Activated CD8-positive, alpha-beta T cell treated with anti-CD3 and anti-CD28 coated beads for 36 hours (primary cell): ENCODE results near the gene TXNL4A. TPM values are rescaled to one million over a fixed set of nuclear protein-coding genes. Genes with fewer than 3 reads are reported as not detected.
"Not testable (repeated sequence)": the region's sequence is repeated elsewhere in the genome, so short reads cannot be mapped to it uniquely, and the experiment has no call there.

Source experiments
- ATAC-seq: fragments of 200-7000 bp; cut with Tn5 transposase; one replicate; pipeline ENCODE4 v1.10.0; 2021; ENCODE audit warnings: mild to moderate bottlenecking, moderate library complexity
- CTCF ChIA-PET: fragments of 350-600 bp; sonication (Branson Sonifier 250); formaldehyde crosslinking; loops from one replicate; lab custom pipeline; 2021; ENCODE audit warnings: antibody characterized with exemption; lab: Charles Lee
- POLR2A ChIA-PET: fragments of 350-600 bp; sonication (Branson Sonifier 250); formaldehyde crosslinking; loops from one replicate; lab custom pipeline; 2021; ENCODE audit warnings: antibody characterized with exemption; lab: Charles Lee
- DNase-seq: peaks from one replicate; pipeline ENCODE4 v3.0.0-alpha.2; 2020
- H3K27ac Mint-ChIP-seq: one replicate; pipeline ENCODE4 v1.8.0; 2021; ENCODE audit warnings: mild to moderate bottlenecking, mixed read lengths
- H3K27me3 Mint-ChIP-seq: one replicate; pipeline ENCODE4 v1.8.0; 2021; ENCODE audit warnings: mixed read lengths
- H3K36me3 Mint-ChIP-seq: one replicate; pipeline ENCODE4 v1.8.0; 2021; ENCODE audit warnings: low read depth, mixed read lengths
- H3K4me1 Mint-ChIP-seq: one replicate; pipeline ENCODE4 v1.8.0; 2021; ENCODE audit warnings: low read depth, mixed read lengths
- H3K4me3 Mint-ChIP-seq: one replicate; pipeline ENCODE4 v1.8.0; 2021; ENCODE audit warnings: mild to moderate bottlenecking, moderate library complexity, mixed read lengths
- H3K9me3 Mint-ChIP-seq: one replicate; pipeline ENCODE4 v1.8.0; 2021; ENCODE audit warnings: mixed read lengths
- intact Hi-C: fragments of 100-400 bp; cut with micrococcal nuclease; formaldehyde crosslinking; loops from one replicate; pipeline ENCODE4 v1.10.0; 2022
- total RNA-seq, 2 experiments: library from RNA; stranded (reverse); gene quantifications; one replicate each; pipeline ENCODE4 v1.2.3, GENCODE V29; 2021
- TF ChIP-seq, protein P1 (sequence below): fragments of 200-600 bp; IDR thresholded peaks from one replicate; pipeline ENCODE4 v1.8.0; 2022; ENCODE audit warnings: antibody characterized with exemption, mild to moderate bottlenecking

Gene TXNL4A
- total RNA-seq, 2 experiments from 2014 or later, result 172 to 189 TPM

DNA sequence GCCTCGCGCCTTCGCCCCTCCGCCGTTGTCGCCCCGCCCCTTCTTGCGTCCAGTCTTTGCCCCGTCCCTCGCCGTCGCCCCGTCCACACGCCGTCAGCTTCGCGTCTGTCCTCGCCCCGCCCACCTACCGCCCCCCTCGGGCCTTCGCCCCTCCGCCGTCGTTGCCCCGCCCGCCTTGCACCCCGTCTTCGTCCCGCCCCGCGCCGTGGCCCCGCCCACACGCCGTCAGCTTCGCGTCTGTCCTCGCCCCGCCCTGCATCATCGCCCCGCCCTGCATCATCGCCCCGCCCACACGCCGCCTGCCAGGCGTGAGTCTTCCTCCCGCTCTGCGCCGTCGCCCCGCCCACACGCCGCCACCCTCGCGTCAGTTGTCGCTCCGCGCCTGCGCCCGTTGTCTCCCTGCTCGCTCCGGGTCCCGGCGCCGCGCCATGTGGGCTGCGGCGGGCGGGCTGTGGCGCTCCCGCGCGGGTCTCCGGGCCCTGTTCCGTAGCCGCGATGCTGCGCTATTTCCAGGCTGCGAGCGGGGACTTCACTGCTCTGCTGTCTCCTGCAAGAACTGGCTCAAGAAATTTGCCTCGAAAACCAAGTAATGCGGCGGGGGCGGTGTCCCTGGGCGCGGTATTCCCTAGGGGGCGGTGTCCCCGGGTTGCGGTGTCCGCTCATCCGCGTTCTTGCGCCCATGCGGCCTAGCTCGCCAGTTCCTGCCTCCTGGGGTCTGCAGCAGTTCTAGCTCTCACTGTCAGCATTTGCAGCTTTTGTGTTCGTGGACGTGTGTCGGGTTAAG lies 45.9 kb upstream of the TXNL4A start, which contains the start of gene RBFA:
TSS of gene RBFA (plus strand) at position 367 of the 784 bp plus-strand sequence. CDS start at position 429, 62 bp downstream.
- intact Hi-C loops, result loop anchor here (5.0 kb wide), 1 partner anchor 47 kb away; the partner anchor contains the start of gene TXNL4A
- DNase-seq (peak; percentile 100), ATAC-seq (peak; percentile 88)
- H3K9me3 Mint-ChIP-seq, result no peaks in the 10 kb centered on the region
- POLR2A ChIA-PET, result interaction anchor here (0.6 to 1.9 kb wide), 15 partner anchors 8 to 350 kb away, joined by 3 to 5 read pairs (median 4); partner anchors contain the start of genes ADNP2 and TXNL4A
- TF ChIP-seq, protein P1, sequence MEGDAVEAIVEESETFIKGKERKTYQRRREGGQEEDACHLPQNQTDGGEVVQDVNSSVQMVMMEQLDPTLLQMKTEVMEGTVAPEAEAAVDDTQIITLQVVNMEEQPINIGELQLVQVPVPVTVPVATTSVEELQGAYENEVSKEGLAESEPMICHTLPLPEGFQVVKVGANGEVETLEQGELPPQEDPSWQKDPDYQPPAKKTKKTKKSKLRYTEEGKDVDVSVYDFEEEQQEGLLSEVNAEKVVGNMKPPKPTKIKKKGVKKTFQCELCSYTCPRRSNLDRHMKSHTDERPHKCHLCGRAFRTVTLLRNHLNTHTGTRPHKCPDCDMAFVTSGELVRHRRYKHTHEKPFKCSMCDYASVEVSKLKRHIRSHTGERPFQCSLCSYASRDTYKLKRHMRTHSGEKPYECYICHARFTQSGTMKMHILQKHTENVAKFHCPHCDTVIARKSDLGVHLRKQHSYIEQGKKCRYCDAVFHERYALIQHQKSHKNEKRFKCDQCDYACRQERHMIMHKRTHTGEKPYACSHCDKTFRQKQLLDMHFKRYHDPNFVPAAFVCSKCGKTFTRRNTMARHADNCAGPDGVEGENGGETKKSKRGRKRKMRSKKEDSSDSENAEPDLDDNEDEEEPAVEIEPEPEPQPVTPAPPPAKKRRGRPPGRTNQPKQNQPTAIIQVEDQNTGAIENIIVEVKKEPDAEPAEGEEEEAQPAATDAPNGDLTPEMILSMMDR, result peak; percentile 55
- CTCF ChIA-PET, result interaction anchor here (0.6 to 1.4 kb wide), 5 partner anchors 10 to 92 kb away, joined by 3 to 4 read pairs (median 3); partner anchors contain the start of gene SLC66A2
- H3K36me3 Mint-ChIP-seq, result peaks cover 34% of the 10 kb centered on the region
- H3K27me3 Mint-ChIP-seq, result no peaks in the 10 kb centered on the region
- H3K27ac Mint-ChIP-seq, result peak within 1 kb of the TSS; percentile 91
- peaks cover 31% of the 10 kb centered on the region for H3K4me1 Mint-ChIP-seq
- peak within 1 kb of the TSS; percentile 90 for H3K4me3 Mint-ChIP-seq

DNA sequence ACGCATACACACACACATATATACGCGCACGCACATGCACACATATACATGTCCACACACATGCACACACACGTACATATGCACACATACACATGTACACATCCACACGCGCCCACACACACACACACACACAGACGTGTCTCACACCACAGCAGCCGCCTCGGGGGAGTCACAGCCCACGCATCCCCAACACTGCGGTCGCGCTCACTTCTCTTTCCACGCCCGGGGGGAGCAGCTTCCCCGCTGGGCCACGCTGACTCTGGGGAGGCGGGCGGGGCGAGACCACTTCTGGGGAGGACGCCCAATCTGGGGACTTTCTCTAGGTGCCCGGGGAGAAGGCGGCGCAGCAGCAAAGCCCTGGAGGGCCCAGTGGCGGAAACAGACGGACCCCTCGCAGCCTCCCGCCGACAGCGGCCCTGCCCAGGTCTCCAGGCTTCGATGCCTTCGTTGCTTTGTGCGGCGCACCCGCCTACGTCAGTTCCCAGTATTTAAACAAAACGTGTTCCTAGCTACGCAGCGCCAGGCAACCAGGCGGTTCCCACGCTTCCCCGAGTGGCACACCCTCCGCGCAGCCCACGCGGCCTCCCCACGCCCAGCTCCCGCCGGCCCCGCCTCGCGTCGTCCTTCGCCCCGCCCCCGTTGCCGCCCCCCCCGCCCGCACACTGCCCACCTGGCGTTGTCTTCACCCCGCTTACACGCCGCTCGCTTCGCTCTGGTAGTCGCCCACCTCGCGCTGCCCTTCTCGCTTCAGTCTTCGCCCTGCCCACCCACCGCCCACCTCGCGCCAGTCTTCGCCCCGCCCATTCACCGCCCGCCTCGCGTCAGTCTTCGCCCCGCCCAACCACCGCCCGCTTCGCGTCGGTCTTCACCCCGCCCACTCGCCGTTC lies 45.1 kb upstream of the TXNL4A start:
- ATAC-seq, result no peak
- CTCF ChIA-PET, result interaction anchor here (1.3 kb wide), 1 partner anchor 91 kb away, joined by 3 read pairs; no protein-coding TSS in a partner anchor
- TF ChIP-seq, protein P1, result no peak

DNA sequence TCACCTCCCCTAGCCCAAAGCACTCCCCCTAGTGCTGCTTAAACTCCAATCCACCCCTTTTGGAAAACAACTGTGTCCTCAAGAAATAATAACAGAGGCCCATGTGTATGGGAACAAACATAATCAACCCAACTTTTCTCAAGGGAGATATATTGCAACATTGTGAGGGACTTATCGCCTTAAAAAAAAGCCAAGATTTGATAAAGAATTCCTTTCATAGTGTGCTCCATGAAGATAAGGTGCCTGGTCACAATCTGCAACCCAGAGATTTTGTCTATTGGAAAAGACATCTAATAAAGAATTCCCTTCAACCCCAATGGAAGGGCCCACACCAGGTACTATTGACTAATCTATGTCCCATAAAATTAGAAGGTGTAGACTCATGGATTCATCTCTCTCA lies 41.3 kb upstream of the TXNL4A start:
- TF ChIP-seq, protein P1, result no peak
- Mint-ChIP-seq H3K9me3 (peaks cover 26% of the 10 kb centered on the region), H3K36me3 (peaks cover 28% of the 10 kb centered on the region), H3K27me3 (no peaks in the 10 kb centered on the region), H3K4me1 (peaks cover 11% of the 10 kb centered on the region), H3K4me3 (no peak overlapping the region), H3K27ac (no peak overlapping the region)
- ChIA-PET POLR2A (no interaction called here), CTCF (no interaction called here)
- no peak for ATAC-seq
- intact Hi-C loops, result loop anchor here (5.0 kb wide), 1 partner anchor 42 kb away; the partner anchor contains the start of gene TXNL4A
- no peak for DNase-seq

More for the DNA sequence above, 45.1 kb upstream of the TXNL4A start:
- POLR2A ChIA-PET, result interaction anchor here (1.0 to 1.9 kb wide), 10 partner anchors 12 to 128 kb away, joined by 3 to 5 read pairs (median 4); partner anchors contain the start of genes ADNP2 and TXNL4A
- Mint-ChIP-seq H3K27me3 (no peaks in the 10 kb centered on the region), H3K9me3 (peaks cover under 1% of the 10 kb centered on the region), H3K4me1 (peaks cover 31% of the 10 kb centered on the region), H3K27ac (peak overlapping the region; percentile 91), H3K36me3 (peaks cover 28% of the 10 kb centered on the region), H3K4me3 (peak overlapping the region; percentile 90)
- intact Hi-C loops, result loop anchor here (5.0 kb wide), 1 partner anchor 46 kb away; the partner anchor contains the start of gene TXNL4A
- peak; percentile 73 for DNase-seq

DNA sequence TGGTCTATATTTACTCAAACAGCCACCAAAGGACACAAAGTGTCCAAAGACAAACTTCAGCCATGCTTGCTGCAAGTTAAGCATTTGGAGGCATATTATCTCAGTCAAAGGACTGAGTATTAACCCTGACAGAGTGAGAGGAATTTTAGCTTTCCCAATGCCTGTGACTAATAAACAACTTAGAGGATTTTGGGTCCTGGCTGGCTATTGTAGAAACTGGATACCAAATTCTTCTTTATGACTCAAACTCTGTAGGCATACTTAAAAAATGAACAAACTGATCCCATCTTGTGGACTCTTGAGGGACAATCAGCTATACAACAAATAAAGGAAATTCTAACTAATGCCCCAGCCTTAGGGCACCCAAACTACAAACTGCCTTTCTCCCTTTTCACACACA lies 39.4 kb upstream of the TXNL4A start:
- DNase-seq, intact Hi-C loops, CTCF ChIA-PET, H3K27ac Mint-ChIP-seq, POLR2A ChIA-PET, H3K4me1 Mint-ChIP-seq, H3K4me3 Mint-ChIP-seq, H3K27me3 Mint-ChIP-seq, ATAC-seq: not testable (repeated sequence)
- Mint-ChIP-seq H3K9me3 (peaks cover 43% of the 10 kb centered on the region), H3K36me3 (peaks cover 39% of the 10 kb centered on the region)

DNA sequence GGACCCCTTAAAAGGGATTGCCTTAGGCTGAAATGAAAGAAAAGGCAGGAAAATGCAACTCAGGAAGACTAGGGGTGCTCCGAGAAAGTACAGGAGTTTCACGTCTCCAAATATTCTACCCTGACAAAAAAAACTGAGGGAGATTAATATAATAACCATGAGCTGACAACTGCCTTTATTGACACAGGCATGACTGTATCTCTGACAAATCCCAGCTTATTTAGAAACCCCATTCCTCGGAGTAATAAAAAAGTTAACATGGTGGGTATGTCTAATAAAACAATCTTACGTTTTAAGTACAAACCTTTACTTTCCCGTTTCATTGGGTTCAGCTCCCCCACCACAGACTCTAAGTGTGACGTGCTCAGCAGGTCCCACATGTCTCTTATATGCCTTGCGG lies 38.0 kb upstream of the TXNL4A start:
- Mint-ChIP-seq H3K4me3 (no peak overlapping the region), H3K27me3 (no peaks in the 10 kb centered on the region), H3K36me3 (peaks cover 40% of the 10 kb centered on the region), H3K4me1 (no peaks in the 10 kb centered on the region), H3K27ac (no peak overlapping the region), H3K9me3 (peaks cover 55% of the 10 kb centered on the region)
- ChIA-PET CTCF (no interaction called here), POLR2A (no interaction called here)
- ATAC-seq, result no peak
- intact Hi-C loops, result no loop called here
- DNase-seq, result no peak
- TF ChIP-seq, protein P1, result no peak
